ENCODE measurements around the gene MOCS3. TPM values are rescaled to one million over a fixed set of nuclear protein-coding genes. Genes with fewer than 3 reads are reported as not detected.
A peak's percentile ranks its signal among the peaks of the same experiment; 100 is the strongest.

Gene MOCS3
- total and polyA plus RNA-seq, 10 of the 15 experiments (the other 5 are each of a cell fraction or from before 2014, with no cell fraction given) = 0.87 to 5.9 (median 3.6) TPM

GRCh38 chr20:50918403-50918802 is 40.2 kb upstream of the MOCS3 start:
- 49% methylated on average over 3 of the region's 3 CpGs for WGBS (ENCODE audit: insufficient coverage, insufficient replicate concordance, low lambda C conversion rate, missing lambda C conversion rate)
- Histone ChIP-seq H3K27me3 (replicated peaks in 1 of 2; ENCODE audit: control insufficient read depth in 2 of 2, insufficient read depth in 2 of 2, low read length in 1 of 2) (no peaks in the 10 kb centered on the region), H2AFZ (ENCODE audit: control insufficient read depth, low read depth, low read length) (no peak overlapping the region), H3K79me2 (ENCODE audit: control insufficient read depth, insufficient read depth, low read length) (peaks cover 97% of the 10 kb centered on the region), H3K9me3 (replicated peaks; ENCODE audit: control insufficient read depth, insufficient read depth, low read length) (no peaks in the 10 kb centered on the region), H3K4me2 (ENCODE audit: control insufficient read depth, insufficient read depth) (peak overlapping the region; percentile 62; the same call in 1 of the 2 replicates), H3K4me1 (ENCODE audit: control insufficient read depth, insufficient read depth, low read length) (peaks cover 47% of the 10 kb centered on the region), H4K20me1 (ENCODE audit: control insufficient read depth, insufficient read depth) (peaks cover 5% of the 10 kb centered on the region), H3K27ac (ENCODE audit: control insufficient read depth, insufficient read depth) (0 out of 2 replicates have a peak overlapping the region, but pooled peaks have one; percentile 24), H3K9ac (ENCODE audit: control insufficient read depth, insufficient read depth, low read length) (no peak overlapping the region), H3K36me3 (ENCODE audit: control insufficient read depth in 2 of 2, insufficient read depth in 2 of 2, low read length in 1 of 2) (peaks cover 5 to 29% of the 10 kb centered on the region in 2 experiments), H3K4me3 (no peak overlapping the region; the same call in 1 of the 2 replicates)
- RAD21 ChIA-PET (ENCODE audit: unreplicated experiment) = interaction anchor here (1.8 to 3.5 kb wide), 2 partner anchors 8 to 11 kb away, joined by 4 to 12 read pairs; no protein-coding TSS in a partner anchor
- DNase-seq (ENCODE audit: low read depth, low spot score) (no peak), ATAC-seq (no peak), FAIRE-seq (no peak)
- BruUV-seq (replicated peaks) = TSS peak; percentile 3
- intact Hi-C loops (cut with micrococcal nuclease; ENCODE audit: unreplicated experiment) = no loop called here
- CTCF ChIA-PET = interaction anchor here (1.6 to 3.4 kb wide), 3 partner anchors 11 to 124 kb away, joined by 4 to 29 read pairs (median 7); partner anchors contain the start of gene BCAS4
- in situ Hi-C loops (cut with MboI) = no loop called here
- POLR2A ChIA-PET = interaction anchor here (1.9 kb wide), 1 partner anchor 97 kb away, joined by 7 read pairs; no protein-coding TSS in a partner anchor
- peak; percentile 9 for TF ChIP-seq SKIL (IDR thresholded peaks at IDR 0.05; ENCODE audit: low read depth, poor library complexity, severe bottlenecking)
- TF ChIP-seq CHD4 (IDR thresholded peaks at IDR 0.05) = no peak
- SMC1A ChIA-PET (ENCODE audit: uncharacterized antibody, unreplicated experiment) = interaction anchor here (1.7 kb wide), 1 partner anchor 10 kb away, joined by 8 read pairs; no protein-coding TSS in a partner anchor

GRCh38 chr20:50919567-50919966 is 39.1 kb upstream of the MOCS3 start:
- H3K9me3 ChIP-seq (replicated peaks; ENCODE audit: control insufficient read depth, insufficient read depth, low read length) = no peaks in the 10 kb centered on the region
- peaks cover 39% of the 10 kb centered on the region for H3K4me1 ChIP-seq (ENCODE audit: control insufficient read depth, insufficient read depth, low read length)
- no peak overlapping the region for H3K27ac ChIP-seq (ENCODE audit: control insufficient read depth, insufficient read depth)
- H3K79me2 ChIP-seq (ENCODE audit: control insufficient read depth, insufficient read depth, low read length) = peaks cover 97% of the 10 kb centered on the region
- no peak for DNase-seq (ENCODE audit: low read depth, low spot score)
- ChIA-PET POLR2A (interaction anchor here (0.7 to 1.9 kb wide), 2 partner anchors 98 to 382 kb away, joined by 3 to 7 read pairs; no protein-coding TSS in a partner anchor), CTCF (interaction anchor here (0.9 to 3.4 kb wide), 6 partner anchors 10 to 125 kb away, joined by 3 to 29 read pairs (median 4); partner anchors contain the start of genes ADNP and BCAS4), SMC1A (ENCODE audit: uncharacterized antibody, unreplicated experiment) (interaction anchor here (1.0 to 2.4 kb wide), 4 partner anchors 9 to 125 kb away, joined by 3 to 8 read pairs (median 7); partner anchors contain the start of gene BCAS4), RAD21 (ENCODE audit: unreplicated experiment) (interaction anchor here (1.0 to 3.5 kb wide), 4 partner anchors 9 to 12 kb away, joined by 3 to 12 read pairs (median 4); partner anchors contain the start of gene ADNP)
- peaks cover 5% of the 10 kb centered on the region for H4K20me1 ChIP-seq (ENCODE audit: control insufficient read depth, insufficient read depth)
- H3K36me3 ChIP-seq (ENCODE audit: control insufficient read depth in 2 of 2, insufficient read depth in 2 of 2, low read length in 1 of 2) = peaks cover 4 to 25% of the 10 kb centered on the region in 2 experiments
- no peak for TF ChIP-seq RUNX3 (IDR thresholded peaks at IDR 0.05; ENCODE audit: low read length)
- no peak for TF ChIP-seq FOXM1 (IDR thresholded peaks at IDR 0.05; ENCODE audit: low read depth, low read length)
- no peak for TF ChIP-seq EGR1 (IDR thresholded peaks at IDR 0.05; ENCODE audit: borderline replicate concordance in 1 of 2, low read depth in 2 of 2, low read length in 2 of 2)
- TF ChIP-seq TBL1XR1 (IDR thresholded peaks at IDR 0.05; ENCODE audit: low read depth, low read length) = no peak
- TF ChIP-seq SREBF1 (IDR thresholded peaks at IDR 0.05; ENCODE audit: low read length) = no peak
- no peak for TF ChIP-seq SKIL (IDR thresholded peaks at IDR 0.05; ENCODE audit: low read depth, poor library complexity, severe bottlenecking)
- TF ChIP-seq NR2C2 (IDR thresholded peaks at IDR 0.05; ENCODE audit: borderline replicate concordance, control insufficient read depth, insufficient read length, low read depth) = no peak
- TF ChIP-seq PBX3 (IDR thresholded peaks at IDR 0.05; ENCODE audit: insufficient replicate concordance, low read depth, low read length) = no peak
- no peak for TF ChIP-seq CREM (IDR thresholded peaks at IDR 0.05; ENCODE audit: low read depth)
- no peak overlapping the region for H2AFZ ChIP-seq (ENCODE audit: control insufficient read depth, low read depth, low read length)
- H3K4me2 ChIP-seq (ENCODE audit: control insufficient read depth, insufficient read depth) = peak overlapping the region; percentile 50; the same call in 1 of the 2 replicates
- no peak overlapping the region for H3K9ac ChIP-seq (ENCODE audit: control insufficient read depth, insufficient read depth, low read length)
- in situ Hi-C loops (cut with MboI) (no loop called here), intact Hi-C loops (cut with micrococcal nuclease; ENCODE audit: unreplicated experiment) (no loop called here)
- no TSS peak for BruUV-seq (replicated peaks)
- ATAC-seq = no peak
- 92% methylated on average over 6 of the region's 6 CpGs for WGBS (ENCODE audit: insufficient coverage, insufficient replicate concordance, low lambda C conversion rate, missing lambda C conversion rate)
- peak; percentile 70 for FAIRE-seq
- H3K27me3 ChIP-seq (replicated peaks in 1 of 2; ENCODE audit: control insufficient read depth in 2 of 2, insufficient read depth in 2 of 2, low read length in 1 of 2) = no peaks in the 10 kb centered on the region
- H3K4me3 ChIP-seq = no peak overlapping the region
